Measurements from ENCODE around the gene MYO9A.
"Not testable (repeated sequence)": the region's sequence is repeated elsewhere in the genome, so short reads cannot be mapped to it uniquely, and the experiment has no call there.

The MYO9A gene

GRCh38 chr15:72092691-72093090, 25.3 kb downstream of the MYO9A start:
- in situ Hi-C loops (cut with MboI; ENCODE audit: low sequenced_read_pairs), result no loop called here

DNA sequence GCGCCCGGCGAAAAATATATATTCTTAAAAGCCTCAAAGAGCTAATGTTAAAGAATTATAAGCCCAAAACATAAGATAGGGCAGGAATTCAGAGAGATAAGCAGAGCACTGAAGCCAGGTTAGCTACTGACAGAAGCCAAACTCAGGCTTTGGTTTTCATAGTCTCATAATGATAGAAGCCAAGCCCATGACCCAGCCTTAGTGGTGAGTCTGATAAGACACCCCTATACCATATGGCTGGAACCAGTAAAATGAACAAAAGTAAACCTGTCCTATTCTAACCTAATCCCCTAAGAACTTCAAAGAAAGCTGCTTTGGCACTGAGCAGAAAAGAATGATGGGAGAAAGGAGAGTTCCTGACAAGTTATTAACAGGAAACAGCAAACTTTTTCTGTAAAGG, 25.9 kb downstream of the MYO9A start:
- in situ Hi-C loops (cut with MboI; ENCODE audit: low sequenced_read_pairs), result no loop called here

GRCh38 chr15:72086920-72087648, 30.9 kb downstream of the MYO9A start:
- in situ Hi-C loops (cut with MboI; ENCODE audit: low sequenced_read_pairs), result no loop called here

DNA sequence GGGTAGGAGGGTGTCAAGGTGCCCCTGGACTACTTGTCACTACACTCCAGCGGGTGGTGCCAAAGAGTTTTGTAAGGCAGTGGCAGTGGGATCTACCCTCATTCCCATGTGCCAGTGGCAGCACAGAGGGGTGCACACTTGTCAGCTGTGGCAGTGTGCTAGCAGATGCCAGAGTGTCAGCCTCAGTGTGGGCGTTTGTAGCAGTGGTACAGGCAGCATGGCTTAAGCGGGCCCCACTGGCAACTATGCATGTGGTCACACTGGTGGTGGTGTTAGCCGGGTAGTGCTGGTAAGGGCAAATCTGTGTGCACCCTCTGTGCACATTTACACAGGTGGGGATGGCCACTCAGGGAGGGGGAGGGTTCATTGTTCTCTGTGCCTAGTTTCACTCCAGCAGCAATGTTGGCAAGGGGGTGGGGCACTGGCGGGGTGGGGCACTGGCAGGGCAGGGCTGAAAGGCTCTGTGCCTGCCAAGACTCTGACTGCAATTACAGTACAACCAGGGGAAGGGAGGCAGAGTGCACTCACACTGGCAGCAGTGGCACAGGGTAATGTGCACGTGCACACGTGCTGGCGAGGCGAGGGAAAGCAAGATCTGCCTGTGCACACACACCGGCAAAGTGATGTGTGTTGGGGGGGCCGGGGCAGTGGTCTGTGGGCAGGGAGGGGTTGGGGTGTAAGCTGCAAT, 31.8 kb downstream of the MYO9A start:
- in situ Hi-C loops (cut with MboI; ENCODE audit: low sequenced_read_pairs), result no loop called here

- in situ Hi-C loops (cut with MboI; ENCODE audit: low sequenced_read_pairs), result no loop called here
Measured at GRCh38 chr15:72082176-72082575, 35.8 kb downstream of the MYO9A start.

GRCh38 chr15:72078887-72079286, 39.1 kb downstream of the MYO9A start:
- in situ Hi-C loops (cut with MboI; ENCODE audit: low sequenced_read_pairs), result no loop called here

GRCh38 chr15:72077950-72078349, 40.0 kb downstream of the MYO9A start:
- in situ Hi-C loops (cut with MboI; ENCODE audit: low sequenced_read_pairs), result no loop called here

DNA sequence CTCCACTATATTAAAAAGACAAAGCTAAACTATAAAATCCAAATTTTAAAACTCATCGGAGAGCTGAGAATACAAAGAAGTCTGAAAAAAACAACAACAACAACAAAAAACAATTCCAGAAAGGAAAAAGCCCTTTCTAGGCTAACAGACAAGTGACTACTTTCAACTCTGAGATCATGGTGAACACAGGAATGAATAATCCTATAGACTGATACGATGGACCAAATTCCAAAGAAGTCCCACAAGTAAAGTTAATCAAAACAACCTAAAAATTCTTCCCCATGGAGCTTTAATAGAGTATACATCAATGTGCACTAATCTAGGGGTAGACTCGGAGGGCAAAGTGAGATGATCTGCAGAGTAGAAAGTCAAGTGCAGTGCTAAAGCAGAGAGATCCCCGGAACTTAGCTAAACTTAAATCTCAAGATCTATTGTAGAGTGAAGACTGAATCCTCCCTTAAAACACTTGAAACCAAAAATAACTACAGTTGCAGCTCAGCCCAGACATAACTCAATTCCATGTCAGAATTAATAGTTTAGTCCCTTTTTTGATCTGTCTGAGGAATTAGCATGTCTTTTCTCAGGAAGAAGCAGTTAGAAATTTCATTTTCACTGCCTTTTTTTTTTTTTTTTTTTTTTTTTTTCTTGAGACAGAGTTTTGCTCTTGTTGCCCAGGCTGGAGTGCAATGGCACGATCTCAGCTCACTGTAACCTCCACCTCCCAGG, 43.5 kb downstream of the MYO9A start:
- in situ Hi-C loops (cut with MboI; ENCODE audit: low sequenced_read_pairs), result no loop called here

DNA sequence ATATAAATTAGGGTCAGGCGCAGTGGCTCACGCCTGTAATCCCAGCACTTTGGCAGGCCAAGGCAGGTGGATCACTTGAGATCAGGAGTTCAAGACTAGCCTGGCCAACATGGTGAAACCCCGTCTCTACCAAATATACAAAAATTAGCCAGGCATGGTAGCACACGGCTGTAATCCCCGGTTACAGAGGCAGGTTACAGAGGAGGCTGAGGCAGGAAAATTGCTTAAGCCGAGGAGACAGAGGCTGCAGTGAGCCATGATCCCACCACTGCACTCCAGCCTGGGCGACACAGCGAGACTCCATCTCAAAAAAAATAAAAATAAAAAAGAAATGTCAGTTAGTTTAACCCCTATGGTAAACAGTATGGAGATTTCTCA, 46.5 kb downstream of the MYO9A start:
- in situ Hi-C loops (cut with MboI; ENCODE audit: low sequenced_read_pairs), result not testable (repeated sequence)

- in situ Hi-C loops (cut with MboI; ENCODE audit: low sequenced_read_pairs), result no loop called here
Measured at GRCh38 chr15:72070817-72071447, 47.0 kb downstream of the MYO9A start.

GRCh38 chr15:72068856-72069255, 49.1 kb downstream of the MYO9A start:
- in situ Hi-C loops (cut with MboI; ENCODE audit: low sequenced_read_pairs), result no loop called here

DNA sequence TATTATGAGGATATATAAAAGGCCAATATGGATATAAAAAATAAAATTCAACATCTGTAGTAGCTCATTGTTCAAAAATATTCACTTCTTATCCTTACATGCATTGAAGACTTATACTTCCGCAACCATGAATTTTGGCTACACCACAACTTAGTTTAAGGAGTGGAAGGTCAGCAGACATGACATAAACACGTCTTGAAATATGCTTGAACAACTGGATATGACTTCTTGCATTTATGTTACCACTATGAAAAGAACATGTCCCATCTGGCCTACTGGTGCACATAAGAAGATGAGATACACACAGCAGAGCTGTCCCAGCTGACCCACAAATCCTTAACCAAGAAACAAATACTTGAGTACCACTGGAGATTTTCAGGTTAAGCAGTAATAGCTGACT, 52.1 kb downstream of the MYO9A start:
- in situ Hi-C loops (cut with MboI; ENCODE audit: low sequenced_read_pairs), result no loop called here

DNA sequence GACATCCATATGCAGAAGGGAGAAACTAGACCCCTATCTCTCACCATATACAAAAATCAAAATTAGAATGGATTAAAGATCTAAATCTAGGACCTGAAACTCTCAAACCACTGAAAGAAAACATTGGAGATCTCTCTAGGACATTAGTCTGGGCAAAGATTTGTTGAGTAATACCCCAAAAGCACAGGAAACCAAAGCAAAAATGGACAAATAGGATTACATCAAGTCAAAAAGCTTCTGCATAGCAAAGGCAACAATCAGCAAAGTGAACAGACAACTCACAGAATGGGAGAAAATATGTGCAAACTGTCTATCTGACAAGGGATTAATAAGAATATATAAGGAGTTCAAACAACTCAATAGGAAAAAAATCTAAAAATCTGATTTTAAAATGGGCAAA, 54.8 kb downstream of the MYO9A start:
- in situ Hi-C loops (cut with MboI; ENCODE audit: low sequenced_read_pairs), result no loop called here

DNA sequence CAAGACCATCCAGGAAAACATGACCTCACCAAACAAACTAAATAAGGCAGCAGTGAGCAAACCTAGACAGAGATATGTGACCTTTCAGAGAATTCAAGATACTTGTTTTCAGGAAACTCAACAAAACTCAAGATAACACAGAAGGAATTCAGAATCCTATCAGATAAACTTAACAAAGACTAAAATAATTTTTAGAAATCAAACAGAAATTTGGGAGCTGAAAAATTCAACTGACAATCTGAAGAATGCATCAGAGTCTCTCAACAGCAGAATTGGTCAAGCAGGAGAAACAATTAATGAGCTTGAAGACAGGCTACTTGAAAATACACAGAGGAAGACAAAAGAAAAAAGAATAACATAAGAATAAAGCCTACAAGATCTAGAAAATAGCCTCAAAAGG, 55.6 kb downstream of the MYO9A start:
- in situ Hi-C loops (cut with MboI; ENCODE audit: low sequenced_read_pairs), result no loop called here

GRCh38 chr15:72060687-72061250, 57.2 kb downstream of the MYO9A start:
- in situ Hi-C loops (cut with MboI; ENCODE audit: low sequenced_read_pairs), result no loop called here

DNA sequence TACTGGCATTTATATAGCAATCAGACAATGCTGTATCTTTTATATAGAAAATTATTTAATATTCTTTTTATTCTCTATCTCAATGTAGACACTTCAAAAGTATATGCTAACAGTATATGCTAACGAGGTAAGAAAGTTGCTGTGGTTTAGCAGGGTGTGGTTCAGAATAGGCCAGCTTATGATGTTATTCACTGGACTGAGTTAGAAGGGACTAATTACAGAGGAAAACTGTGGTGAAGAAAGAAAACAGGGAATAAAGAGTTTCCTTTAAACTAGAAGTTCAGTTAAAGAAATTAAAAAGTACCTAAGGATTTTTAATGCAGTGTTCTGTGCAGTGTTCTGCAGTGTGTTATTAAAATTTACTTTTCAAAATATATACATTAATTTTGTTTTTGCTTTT, 59.4 kb downstream of the MYO9A start:
- in situ Hi-C loops (cut with MboI; ENCODE audit: low sequenced_read_pairs), result no loop called here

GRCh38 chr15:72057548-72058091, 60.3 kb downstream of the MYO9A start:
- in situ Hi-C loops (cut with MboI; ENCODE audit: low sequenced_read_pairs), result no loop called here

DNA sequence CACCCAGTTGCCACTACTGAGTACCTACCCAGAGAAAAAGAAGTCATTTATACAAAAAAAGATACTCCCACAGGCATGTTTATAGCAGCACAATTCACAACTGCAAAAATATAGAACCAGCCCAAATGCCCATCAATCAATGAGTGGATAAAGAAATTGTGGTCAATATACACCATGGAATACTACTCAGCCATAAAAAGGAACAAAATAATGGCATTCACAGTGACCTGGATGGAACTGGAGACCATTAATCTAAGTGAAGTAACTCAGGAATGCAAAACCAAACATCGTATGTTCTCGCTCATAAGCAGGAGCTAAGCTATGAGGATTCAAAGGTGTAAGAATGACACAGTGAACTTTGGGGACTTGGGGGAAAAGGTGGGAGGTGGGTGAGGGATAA, 61.7 kb downstream of the MYO9A start:
- in situ Hi-C loops (cut with MboI; ENCODE audit: low sequenced_read_pairs), result not testable (repeated sequence)

- in situ Hi-C loops (cut with MboI; ENCODE audit: low sequenced_read_pairs), result not testable (repeated sequence)
Measured at GRCh38 chr15:72053297-72053696, 64.7 kb downstream of the MYO9A start.

- in situ Hi-C loops (cut with MboI; ENCODE audit: low sequenced_read_pairs), result no loop called here
Measured at GRCh38 chr15:72050700-72051099, 67.2 kb downstream of the MYO9A start.

DNA sequence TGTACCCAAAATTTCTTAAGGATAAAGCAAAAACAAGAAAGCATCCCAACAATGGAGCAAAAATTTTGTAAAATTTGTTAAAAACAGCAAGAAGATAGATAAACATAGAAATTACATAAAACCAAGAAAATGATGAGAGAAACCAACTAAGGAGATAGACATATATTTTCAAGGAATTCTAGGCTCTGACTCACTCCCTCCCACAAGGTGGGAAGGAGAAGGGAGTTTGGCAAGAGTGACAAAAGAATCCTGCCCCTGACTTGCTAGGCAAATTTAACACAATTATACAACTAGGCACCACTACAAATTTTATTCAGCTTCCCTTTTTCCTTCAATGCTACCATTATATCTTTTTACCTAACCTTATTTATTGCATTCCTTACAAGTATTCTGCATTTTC, 70.9 kb downstream of the MYO9A start:
- in situ Hi-C loops (cut with MboI; ENCODE audit: low sequenced_read_pairs), result no loop called here
